H1 (cell line): ENCODE data around the gene EGR1. TPM values are rescaled to one million over a fixed set of nuclear protein-coding genes. Genes with fewer than 3 reads are reported as not detected.

Experiments used
- BRCA1 ChIP-seq: IDR thresholded peaks from 2 replicates; pipeline ENCODE4 v1.6.1; 2012; ENCODE audit warnings: low read depth, low read length, improper control_type of control experiment
- RAD21 ChIP-seq, 2 experiments: IDR thresholded peaks in 1 of 2; conservative IDR thresholded peaks in 1 of 2; 2 replicates each; pipeline ENCODE4 v1.6.1; 2011; ENCODE audit warnings: low read depth in 2 of 2, low read length in 2 of 2, improper control_type of control experiment in 1 of 2, inconsistent platforms in 1 of 2, mild to moderate bottlenecking in 1 of 2, moderate library complexity in 1 of 2
- polyA plus RNA-seq, 7 experiments: library from polyadenylated mRNA; depleted of rRNA in 3 of 7; stranded (reverse) in 5 of 7; unstranded in 2 of 7; fragments of >200 nt in 5 of 7; fragments of 200-250 nt in 2 of 7; gene quantifications; 1 replicate in 5 of 7; 2 replicates in 1 of 7; 4 replicates in 1 of 7; pipeline versions ENCODE4 v1.2.1 to v1.2.3, GENCODE V29; 2011 to 2013; ENCODE audit warnings: missing spikeins in 2 of 7, mixed read lengths in 2 of 7
- total RNA-seq: library from RNA; stranded (reverse); fragmentation: NEBNext Ultra II Directional; extraction: Animal tissue kit (Norgen Biotek cat#: 25700); gene quantifications from 2 replicates; pipeline ENCODE4 v1.2.1, GENCODE V29; 2021
- TF ChIP-seq, protein P1 (sequence below): IDR thresholded peaks from 2 replicates; pipeline ENCODE4 v1.6.1; 2011; ENCODE audit warnings: low read length, improper control_type of control experiment

The EGR1 gene
- total and polyA plus RNA-seq, 2 of the 8 experiments (the other 6 are each of a cell fraction or from before 2014, with no cell fraction given) = 16.2 to 35.5 TPM

DNA sequence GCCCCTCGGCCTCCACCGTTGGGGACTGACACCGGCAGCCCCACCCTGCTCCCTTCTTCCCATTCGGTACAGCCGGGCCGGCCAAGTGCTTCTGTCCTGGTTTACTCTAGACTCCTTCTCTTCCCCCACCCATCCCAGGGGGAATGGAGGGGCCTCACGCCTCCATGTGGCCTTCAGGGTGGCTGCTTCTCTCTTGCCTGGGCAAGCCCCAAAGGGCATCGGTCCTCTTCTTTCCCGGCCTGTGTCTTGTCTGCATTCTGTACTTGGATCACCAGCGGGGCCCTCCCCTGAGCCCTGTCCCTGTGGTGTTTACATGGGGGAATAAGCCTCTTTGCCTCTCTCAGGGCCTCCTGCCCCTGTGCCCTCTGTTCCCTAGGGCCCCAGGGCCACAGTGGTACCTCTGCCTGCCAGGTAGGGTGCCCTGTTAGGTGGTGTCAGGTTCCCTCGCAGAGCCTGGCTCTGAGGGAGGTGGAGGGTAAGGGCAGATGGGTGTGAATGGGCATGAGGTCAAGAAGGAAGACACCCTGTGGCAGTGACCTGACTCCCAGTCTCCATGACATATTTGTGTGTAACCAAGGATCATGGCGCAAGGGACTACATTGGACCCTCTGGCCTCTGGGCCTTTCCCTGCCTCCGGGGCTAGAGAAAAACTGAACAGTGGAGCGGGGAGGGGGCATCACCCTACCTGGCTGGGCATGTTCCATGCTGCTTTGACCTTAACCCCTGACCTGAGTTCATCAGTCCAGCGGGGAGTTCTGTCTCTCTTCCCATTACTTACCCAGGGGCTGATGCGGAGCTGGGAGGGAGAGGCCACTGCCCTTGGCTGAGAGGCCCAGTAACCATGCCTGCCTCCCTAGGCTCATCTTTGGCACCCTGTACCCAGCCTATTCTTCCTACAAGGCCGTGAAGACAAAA, 24.9 kb upstream of the EGR1 start (continued):
- TF ChIP-seq, protein P1, sequence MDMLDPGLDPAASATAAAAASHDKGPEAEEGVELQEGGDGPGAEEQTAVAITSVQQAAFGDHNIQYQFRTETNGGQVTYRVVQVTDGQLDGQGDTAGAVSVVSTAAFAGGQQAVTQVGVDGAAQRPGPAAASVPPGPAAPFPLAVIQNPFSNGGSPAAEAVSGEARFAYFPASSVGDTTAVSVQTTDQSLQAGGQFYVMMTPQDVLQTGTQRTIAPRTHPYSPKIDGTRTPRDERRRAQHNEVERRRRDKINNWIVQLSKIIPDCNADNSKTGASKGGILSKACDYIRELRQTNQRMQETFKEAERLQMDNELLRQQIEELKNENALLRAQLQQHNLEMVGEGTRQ = no peak
- no peak for TF ChIP-seq BRCA1
- TF ChIP-seq RAD21 (IDR thresholded peaks at IDR 0.05 in 1 of 2, conservative IDR thresholded peaks at IDR 0.05 in 1 of 2; ENCODE audit: low read depth in 2 of 2, low read length in 2 of 2) = no peak
